ENCODE results near the gene BRD3.

BRD3 gene

GRCh38 chr9:134039386-134040175 is 28.2 kb downstream of the BRD3 start:
- no peak for DNase-seq (ENCODE audit: low spot score)

GRCh38 chr9:134037641-134038040 is 30.2 kb downstream of the BRD3 start:
- no peak for DNase-seq (ENCODE audit: low spot score)

- no peak for DNase-seq (ENCODE audit: low spot score)
These were observed 31.7 kb downstream of the BRD3 start for GRCh38 chr9:134036130-134036529.

- DNase-seq (ENCODE audit: low spot score): no peak
These were observed 32.5 kb downstream of the BRD3 start for GRCh38 chr9:134035041-134036039.

- no peak for DNase-seq (ENCODE audit: low spot score)
These were observed 33.4 kb downstream of the BRD3 start for GRCh38 chr9:134034215-134035040.

- DNase-seq (ENCODE audit: low spot score): no peak
These were observed 34.2 kb downstream of the BRD3 start for GRCh38 chr9:134033516-134034214.

GRCh38 chr9:134032456-134033222 is 35.2 kb downstream of the BRD3 start:
- DNase-seq (ENCODE audit: low spot score): no peak

- DNase-seq (ENCODE audit: low spot score): no peak
These were observed 36.0 kb downstream of the BRD3 start for GRCh38 chr9:134031783-134032182.

GRCh38 chr9:134030821-134031470 is 36.9 kb downstream of the BRD3 start:
- DNase-seq (ENCODE audit: low spot score): no peak

GRCh38 chr9:134029248-134030226 is 38.3 kb downstream of the BRD3 start:
- DNase-seq (ENCODE audit: low spot score): no peak

- no peak for DNase-seq (ENCODE audit: low spot score)
These were observed 39.1 kb downstream of the BRD3 start for GRCh38 chr9:134028575-134029247.

- DNase-seq (ENCODE audit: low spot score): no peak
These were observed 39.8 kb downstream of the BRD3 start for GRCh38 chr9:134028076-134028475.

- DNase-seq (ENCODE audit: low spot score): no peak
These were observed 40.3 kb downstream of the BRD3 start for GRCh38 chr9:134027561-134027960.

GRCh38 chr9:134026981-134027380 is 40.8 kb downstream of the BRD3 start:
- no peak for DNase-seq (ENCODE audit: low spot score)

GRCh38 chr9:134026581-134026980 is 41.2 kb downstream of the BRD3 start:
- DNase-seq (ENCODE audit: low spot score): no peak

GRCh38 chr9:134025606-134026541 is 42.0 kb downstream of the BRD3 start:
- peak; percentile 60 for DNase-seq (ENCODE audit: low spot score)
